ENCODE measurements around the gene VHLL.
"Not testable (repeated sequence)": the region's sequence is repeated elsewhere in the genome, so short reads cannot be mapped to it uniquely, and the experiment has no call there.

Gene VHLL

GRCh38 chr1:156298852-156299357 lies at the start of gene VHLL:
VHLL (minus strand) TSS chr1:156299307; CDS start chr1:156299189, 118 bp downstream.
- no peak for DNase-seq

- DNase-seq = no peak
Measured at GRCh38 chr1:156347331-156347730, 48.2 kb upstream of the VHLL start.

- no peak for DNase-seq
Measured at GRCh38 chr1:156346636-156347035, 47.5 kb upstream of the VHLL start.

GRCh38 chr1:156346035-156346434 lies 46.9 kb upstream of the VHLL start:
- not testable (repeated sequence) for DNase-seq

- no peak for DNase-seq
Measured at GRCh38 chr1:156344409-156344808, 45.3 kb upstream of the VHLL start.

GRCh38 chr1:156342166-156342955 lies 43.3 kb upstream of the VHLL start:
- DNase-seq = no peak

GRCh38 chr1:156338180-156338976 lies 39.3 kb upstream of the VHLL start, which contains the start of the genes CCT3 and TSACC:
CCT3 (minus strand) TSS chr1:156338292; CDS start chr1:156338184, 108 bp downstream.
TSACC (plus strand) TSS chr1:156338526; CDS start chr1:156339758, 1,232 bp downstream.
- peak; percentile 93 for DNase-seq

GRCh38 chr1:156337888-156338179 lies 38.7 kb upstream of the VHLL start:
- no peak for DNase-seq

- DNase-seq = no peak
Measured at GRCh38 chr1:156337052-156337887, 38.2 kb upstream of the VHLL start.

GRCh38 chr1:156336242-156336641 lies 37.1 kb upstream of the VHLL start:
- DNase-seq = no peak

- DNase-seq = not testable (repeated sequence)
Measured at GRCh38 chr1:156323179-156323578, 24.1 kb upstream of the VHLL start.

- DNase-seq = no peak
Measured at GRCh38 chr1:156320560-156320959, 21.5 kb upstream of the VHLL start.

- DNase-seq = no peak
Measured at GRCh38 chr1:156319664-156320063, 20.6 kb upstream of the VHLL start.

GRCh38 chr1:156316909-156317308 lies 17.8 kb upstream of the VHLL start:
- DNase-seq = no peak

- DNase-seq = no peak
Measured at GRCh38 chr1:156310962-156311361, 11.9 kb upstream of the VHLL start.

- no peak for DNase-seq
Measured at GRCh38 chr1:156308078-156308477, 9.0 kb upstream of the VHLL start.

GRCh38 chr1:156305215-156305614 lies 6.1 kb upstream of the VHLL start:
- no peak for DNase-seq

- DNase-seq = no peak
Measured at GRCh38 chr1:156303241-156303640, 4.1 kb upstream of the VHLL start.

- DNase-seq = no peak
Measured at GRCh38 chr1:156295391-156295947, 3.6 kb downstream of the VHLL start, which contains the start of gene GLMP. GLMP (minus strand) TSS chr1:156295679; CDS start chr1:156295645, 34 bp downstream.

GRCh38 chr1:156293895-156294294 lies 5.2 kb downstream of the VHLL start:
- no peak for DNase-seq

GRCh38 chr1:156293098-156293434 lies 6.0 kb downstream of the VHLL start:
- DNase-seq = no peak

- DNase-seq = no peak
Measured at GRCh38 chr1:156291226-156292061, 7.7 kb downstream of the VHLL start.

Measured in NCI-H524 treated with DMSO at 0.1 percent for 48 hours (cell line).